HG02571 (cell line): ENCODE measurements around the gene TYW1B.
"Not testable (repeated sequence)": the region's sequence is repeated elsewhere in the genome, so short reads cannot be mapped to it uniquely, and the experiment has no call there.

ENCODE experiments used
- ATAC-seq: cut with Tn5 transposase; IDR thresholded peaks from one replicate; pipeline ENCODE4 v1.9.1; 2021; ENCODE audit warnings: mild to moderate bottlenecking, moderate library complexity; ENCODE audit not compliant: unreplicated experiment

TYW1B gene

GRCh38 chr7:72816370-72817157 lies 11.4 kb downstream of the TYW1B start:
- ATAC-seq: not testable (repeated sequence)

GRCh38 chr7:72810437-72810836 lies 17.6 kb downstream of the TYW1B start:
- ATAC-seq: not testable (repeated sequence)

- not testable (repeated sequence) for ATAC-seq
Observed at GRCh38 chr7:72808511-72808910, 19.5 kb downstream of the TYW1B start.

DNA sequence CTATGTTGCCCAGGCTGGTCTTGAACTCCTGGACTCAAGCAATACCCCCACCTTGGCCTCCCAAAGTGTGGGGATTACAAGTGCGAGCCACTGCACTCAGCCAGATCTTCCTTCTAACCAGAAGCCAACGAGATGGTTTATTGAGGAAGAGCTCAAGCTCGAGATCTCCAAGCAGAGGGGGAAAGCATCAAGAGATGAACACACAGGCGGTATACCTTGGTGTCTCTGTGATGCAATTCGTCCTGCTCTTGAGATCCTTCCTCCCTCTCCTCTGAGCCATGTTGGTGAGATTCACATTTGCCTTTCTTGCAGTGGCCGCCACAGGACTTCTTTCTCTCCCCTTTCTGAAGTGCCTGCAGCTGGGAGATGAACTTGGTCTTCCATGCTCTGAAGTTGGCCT lies 21.1 kb downstream of the TYW1B start:
- not testable (repeated sequence) for ATAC-seq

DNA sequence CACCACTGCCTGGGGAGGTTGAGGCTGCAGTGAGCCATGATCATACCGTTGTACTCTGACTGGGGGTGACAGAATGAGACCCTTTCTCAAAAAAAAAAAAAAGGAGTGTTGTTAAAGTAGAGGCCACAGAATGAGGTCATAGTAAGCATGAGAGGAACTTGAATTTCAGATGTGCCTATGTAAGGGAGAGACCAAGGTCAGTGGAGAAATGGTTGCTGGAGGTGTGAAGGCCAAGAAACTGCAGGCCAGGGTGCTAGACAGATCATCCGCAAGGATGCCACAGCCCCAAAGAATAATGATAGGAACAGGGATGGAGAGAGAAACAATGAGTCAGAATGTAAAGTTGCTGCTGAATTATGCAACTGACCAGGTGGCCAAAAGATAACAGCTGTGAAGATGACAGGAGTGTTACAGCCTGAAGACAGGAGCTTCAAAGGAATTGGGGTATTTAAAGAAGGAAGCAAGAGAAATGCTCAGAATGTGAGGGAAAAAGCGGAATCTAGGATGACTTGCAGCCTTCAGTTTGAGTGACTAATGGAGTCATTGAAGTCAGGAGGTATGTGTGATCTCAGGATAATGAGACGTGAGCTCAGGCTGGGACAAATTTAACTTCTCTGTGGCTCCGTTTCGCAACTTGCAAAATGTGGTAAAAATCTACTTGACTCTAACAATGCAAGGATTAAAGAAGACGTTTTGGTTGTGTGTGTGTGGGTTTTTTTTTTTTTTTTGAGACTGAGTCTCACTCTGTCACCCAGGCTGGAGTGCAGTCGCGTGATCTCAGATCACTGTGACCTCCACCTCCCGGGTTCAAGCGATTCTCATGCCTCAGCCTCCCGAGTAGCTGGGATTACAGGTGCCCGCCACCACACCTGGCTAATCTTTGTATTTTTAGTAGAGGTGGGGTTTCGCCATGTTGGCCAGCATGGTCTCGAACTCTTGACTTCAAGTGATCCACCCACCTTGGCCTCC lies 22.2 kb downstream of the TYW1B start:
- no peak for ATAC-seq

GRCh38 chr7:72803778-72804177 lies 24.2 kb downstream of the TYW1B start:
- ATAC-seq: not testable (repeated sequence)

DNA sequence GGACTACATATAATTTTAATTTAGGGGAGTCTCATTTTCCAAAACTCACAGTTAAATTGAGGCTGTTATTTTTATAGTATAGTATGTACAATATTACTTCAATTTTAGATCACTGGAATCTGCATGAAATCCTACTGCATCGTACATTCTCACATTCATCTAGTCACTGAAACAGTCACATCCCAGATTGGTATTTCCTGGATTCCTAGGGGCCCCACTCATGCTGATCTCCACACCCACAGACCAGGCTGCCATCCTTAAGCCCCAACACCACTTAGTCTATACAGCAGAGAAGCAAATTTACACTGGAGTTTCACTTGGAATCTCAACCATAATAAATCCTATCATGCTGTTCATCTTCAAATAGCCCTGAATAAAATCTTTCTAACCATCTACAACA lies 26.4 kb downstream of the TYW1B start:
- ATAC-seq: not testable (repeated sequence)

- ATAC-seq: not testable (repeated sequence)
Observed at GRCh38 chr7:72795401-72795800, 32.6 kb downstream of the TYW1B start.

- no peak for ATAC-seq
Observed at GRCh38 chr7:72793791-72794190, 34.2 kb downstream of the TYW1B start.

GRCh38 chr7:72790698-72791060 lies 37.3 kb downstream of the TYW1B start:
- not testable (repeated sequence) for ATAC-seq

- not testable (repeated sequence) for ATAC-seq
Observed at GRCh38 chr7:72790048-72790697, 37.8 kb downstream of the TYW1B start.

GRCh38 chr7:72785166-72785955 lies 42.6 kb downstream of the TYW1B start:
- ATAC-seq: no peak

GRCh38 chr7:72783601-72784370 lies 44.2 kb downstream of the TYW1B start:
- ATAC-seq: not testable (repeated sequence)

DNA sequence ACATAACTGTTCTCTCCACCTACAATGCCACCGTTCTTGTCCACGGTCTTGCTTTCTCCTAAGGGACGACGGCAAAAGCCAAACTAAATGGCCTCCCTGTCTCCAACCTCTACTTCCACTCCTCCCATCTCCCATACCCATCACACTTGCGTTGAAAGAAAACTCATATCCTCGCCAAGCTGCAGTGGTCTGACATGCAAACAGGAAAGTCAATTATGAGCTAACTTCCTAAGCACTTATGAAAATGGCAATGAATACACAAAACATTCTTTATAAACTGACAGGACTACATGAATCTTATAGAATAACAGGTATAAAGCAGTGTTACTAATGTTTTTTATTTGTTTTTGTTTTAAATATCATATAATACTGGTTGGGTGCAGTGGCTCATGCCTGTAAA lies 46.4 kb downstream of the TYW1B start:
- ATAC-seq: no peak

GRCh38 chr7:72781161-72781560 lies 46.8 kb downstream of the TYW1B start:
- no peak for ATAC-seq

- ATAC-seq: not testable (repeated sequence)
Observed at GRCh38 chr7:72780289-72780894, 47.6 kb downstream of the TYW1B start.

- not testable (repeated sequence) for ATAC-seq
Observed at GRCh38 chr7:72777167-72777566, 50.8 kb downstream of the TYW1B start.

DNA sequence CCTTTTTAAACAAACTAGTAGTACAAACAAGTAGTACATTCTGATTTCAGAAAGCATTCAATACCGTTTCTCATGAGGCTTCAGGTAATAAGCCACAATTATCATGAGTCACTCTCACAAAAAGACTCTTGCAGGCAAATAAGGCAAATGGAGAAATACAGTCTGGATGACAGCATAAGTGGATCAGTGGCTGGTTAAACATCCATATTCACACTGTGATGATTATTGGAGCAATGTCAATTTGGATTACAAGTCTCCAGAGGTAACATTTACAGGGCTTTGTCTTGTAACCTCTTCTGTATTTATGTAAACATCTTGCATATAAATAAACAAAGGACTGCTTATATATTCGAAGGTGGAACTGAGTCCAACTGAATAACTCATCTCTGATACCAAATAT lies 55.4 kb downstream of the TYW1B start:
- not testable (repeated sequence) for ATAC-seq

DNA sequence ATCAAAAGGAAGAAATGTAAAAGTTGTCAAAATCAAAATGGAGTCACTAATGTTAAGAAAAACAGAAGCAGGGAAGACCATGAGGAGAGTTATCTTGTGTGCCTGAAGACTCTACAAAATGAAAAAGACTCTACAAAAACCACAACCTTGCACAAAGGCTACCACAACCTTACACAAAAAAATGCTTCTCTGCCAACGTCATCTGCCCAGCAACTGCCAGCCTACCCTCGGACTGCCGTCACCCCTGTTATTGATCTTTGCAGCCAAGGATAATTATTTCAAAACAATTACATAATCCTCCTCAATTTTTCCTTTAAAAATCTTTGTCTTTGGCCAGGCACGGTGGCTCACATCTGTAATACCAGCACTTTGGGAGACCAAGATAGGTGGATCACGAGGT lies 61.0 kb downstream of the TYW1B start:
- not testable (repeated sequence) for ATAC-seq
